IPS DF 6.9 (cell line): ENCODE data around the gene MRPL42.

ENCODE experiments used
- DNase-seq: peaks from one replicate; pipeline ENCODE4 v3.0.0-alpha.2; 2013; ENCODE audit warnings: low read depth, low spot score
- H3K27ac ChIP-seq: one replicate; pipeline ENCODE4 v1.5.1; 2013; ENCODE audit warnings: low read length, control low read depth
- H3K27me3 ChIP-seq: 2 replicates; pipeline ENCODE4 v1.6.1; 2013; ENCODE audit warnings: mild to moderate bottlenecking, low read length; ENCODE audit not compliant: control insufficient read depth, insufficient read depth
- H3K36me3 ChIP-seq: 2 replicates; pipeline ENCODE4 v1.6.1; 2013; ENCODE audit warnings: low read length; ENCODE audit not compliant: control insufficient read depth, insufficient read depth
- H3K4me1 ChIP-seq: 2 replicates; pipeline ENCODE4 v1.6.1; 2013; ENCODE audit warnings: low read length; ENCODE audit not compliant: control insufficient read depth, insufficient read depth
- H3K4me3 ChIP-seq: 2 replicates; pipeline ENCODE4 v1.5.1; 2013; ENCODE audit warnings: mild to moderate bottlenecking, low read length
- H3K9me3 ChIP-seq: 2 replicates; pipeline ENCODE4 v1.6.1; 2013; ENCODE audit warnings: low read length, inconsistent platforms; ENCODE audit not compliant: control insufficient read depth, insufficient read depth
- WGBS: extraction: QIAGEN DNeasy Blood & Tissue Kit; methylation state at CpG from one replicate; pipeline ENCODE4 v1.1.7; 2013; ENCODE audit warnings: mixed read lengths, missing lambda C conversion rate; ENCODE audit not compliant: insufficient read length, insufficient coverage; 5-methylcytosine and 5-hydroxymethylcytosine counted together

Gene MRPL42

GRCh38 chr12:93448796-93449195, 18.5 kb upstream of the MRPL42 start:
- no CpG with 5 or more reads among the region's 5 CpGs for WGBS
- H3K27ac ChIP-seq: no peak overlapping the region
- H3K36me3 ChIP-seq: no peaks in the 10 kb centered on the region
- no peaks in the 10 kb centered on the region for H3K9me3 ChIP-seq
- no peak overlapping the region for H3K4me3 ChIP-seq
- H3K4me1 ChIP-seq: no peaks in the 10 kb centered on the region
- no peaks in the 10 kb centered on the region for H3K27me3 ChIP-seq
- DNase-seq: no peak

GRCh38 chr12:93449277-93449676, 18.0 kb upstream of the MRPL42 start:
- Histone ChIP-seq H3K27me3 (no peaks in the 10 kb centered on the region), H3K4me3 (no peak overlapping the region), H3K9me3 (no peaks in the 10 kb centered on the region), H3K4me1 (no peaks in the 10 kb centered on the region), H3K27ac (no peak overlapping the region), H3K36me3 (no peaks in the 10 kb centered on the region)
- no peak for DNase-seq
- WGBS: no CpG with 5 or more reads among the region's 1 CpG

GRCh38 chr12:93451423-93452158, 15.7 kb upstream of the MRPL42 start:
- no peak for DNase-seq
- Histone ChIP-seq H3K36me3 (no peaks in the 10 kb centered on the region), H3K4me3 (no peak overlapping the region), H3K4me1 (no peaks in the 10 kb centered on the region), H3K9me3 (no peaks in the 10 kb centered on the region), H3K27me3 (no peaks in the 10 kb centered on the region), H3K27ac (no peak overlapping the region)
- WGBS: no CpG with 5 or more reads among the region's 3 CpGs

DNA sequence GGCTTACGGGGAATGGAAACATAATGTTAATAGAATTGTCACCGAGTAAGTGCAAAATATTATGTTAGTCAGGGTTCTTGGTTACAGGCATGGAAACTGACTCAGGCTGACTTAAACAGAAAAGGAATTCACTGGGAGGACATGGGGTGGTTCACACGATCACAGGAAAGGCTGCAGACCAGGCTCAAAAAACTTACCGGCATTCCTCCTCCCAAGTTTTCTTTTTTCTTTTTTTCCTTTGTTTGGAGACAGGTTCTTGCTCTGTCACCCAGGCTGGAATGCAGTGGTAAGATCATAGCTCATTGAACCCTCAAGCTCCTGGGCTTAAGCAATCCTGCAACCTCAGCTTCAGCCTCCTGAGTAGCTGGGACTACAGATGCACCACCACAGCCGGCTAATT, 13.7 kb upstream of the MRPL42 start:
- DNase-seq: no peak
- no CpG with 5 or more reads among the region's 5 CpGs for WGBS
- no peak overlapping the region for H3K4me3 ChIP-seq

DNA sequence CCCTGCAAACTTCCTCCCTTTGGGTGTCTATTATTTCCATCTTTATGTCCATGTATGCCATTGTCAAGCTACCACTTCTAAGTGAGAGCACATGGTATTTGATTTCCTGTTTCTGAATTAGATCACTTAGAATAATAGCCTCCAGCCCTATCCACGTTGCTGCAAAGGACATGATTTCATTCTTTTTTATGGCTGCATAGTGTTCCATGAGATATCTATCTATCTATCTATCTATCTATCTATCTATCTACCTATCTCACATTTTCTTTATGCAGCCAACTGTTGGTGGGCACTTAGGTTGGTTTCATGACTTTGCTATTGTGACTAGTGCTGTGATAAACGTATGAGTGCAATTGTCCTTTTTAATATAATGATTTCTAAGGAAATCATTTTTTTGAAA, 11.2 kb upstream of the MRPL42 start:
- no peaks in the 10 kb centered on the region for H3K27me3 ChIP-seq
- H3K36me3 ChIP-seq: no peaks in the 10 kb centered on the region
- no peaks in the 10 kb centered on the region for H3K4me1 ChIP-seq
- DNase-seq: no peak
- H3K4me3 ChIP-seq: no peak overlapping the region
- no CpG with 5 or more reads among the region's 2 CpGs for WGBS
- no peak overlapping the region for H3K27ac ChIP-seq
- H3K9me3 ChIP-seq: no peaks in the 10 kb centered on the region

More for the DNA sequence above, 13.7 kb upstream of the MRPL42 start:
- Histone ChIP-seq H3K27me3 (no peaks in the 10 kb centered on the region), H3K36me3 (no peaks in the 10 kb centered on the region), H3K9me3 (no peaks in the 10 kb centered on the region), H3K4me1 (no peaks in the 10 kb centered on the region), H3K27ac (no peak overlapping the region)

DNA sequence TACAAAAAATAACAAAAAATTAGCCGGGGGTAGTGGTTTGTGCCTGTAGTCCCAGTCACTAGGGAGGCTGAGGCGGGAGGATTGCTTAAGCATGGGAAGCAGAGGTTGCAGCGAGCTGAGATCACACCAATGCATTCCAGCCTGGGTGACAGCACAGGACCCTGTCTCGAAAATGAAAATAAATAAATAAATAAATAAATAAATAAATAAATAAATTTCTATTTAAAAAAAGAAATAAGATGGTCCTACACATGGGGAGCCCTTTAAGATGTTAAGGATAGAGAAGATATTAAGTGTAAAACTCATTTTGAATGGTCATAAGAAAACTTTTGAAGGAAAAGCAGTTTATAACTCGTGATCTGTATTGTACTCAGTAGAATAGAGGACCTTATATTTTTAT, 8.2 kb upstream of the MRPL42 start:
- Histone ChIP-seq H3K27me3 (no peaks in the 10 kb centered on the region), H3K27ac (no peak overlapping the region), H3K36me3 (no peaks in the 10 kb centered on the region), H3K4me1 (no peaks in the 10 kb centered on the region), H3K4me3 (no peak overlapping the region), H3K9me3 (no peaks in the 10 kb centered on the region)
- DNase-seq: no peak
- no CpG with 5 or more reads among the region's 5 CpGs for WGBS

DNA sequence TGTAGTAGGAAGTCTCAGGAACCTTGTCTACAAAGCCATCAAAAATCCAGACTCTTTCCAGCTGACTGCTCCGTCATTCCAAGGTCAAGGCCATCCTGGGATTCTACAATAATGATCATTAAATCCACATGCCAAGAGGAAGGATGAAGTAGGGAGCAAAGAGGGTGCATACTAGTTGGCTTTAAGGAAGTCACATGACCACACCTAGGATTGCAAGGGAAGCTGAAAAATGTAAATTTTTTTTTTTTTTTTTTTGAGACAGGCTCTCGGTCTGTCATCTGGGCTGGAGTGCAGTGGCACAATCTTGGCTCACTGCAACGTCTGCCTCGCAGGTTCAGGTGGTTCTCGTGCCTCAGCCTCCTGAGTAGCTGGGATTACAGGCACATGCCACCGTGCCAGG, 7.3 kb upstream of the MRPL42 start:
- no peaks in the 10 kb centered on the region for H3K27me3 ChIP-seq
- no peaks in the 10 kb centered on the region for H3K36me3 ChIP-seq
- no peak overlapping the region for H3K4me3 ChIP-seq
- H3K9me3 ChIP-seq: no peaks in the 10 kb centered on the region
- no CpG with 5 or more reads among the region's 6 CpGs for WGBS
- no peak for DNase-seq
- no peaks in the 10 kb centered on the region for H3K4me1 ChIP-seq
- no peak overlapping the region for H3K27ac ChIP-seq

GRCh38 chr12:93460902-93461301, 6.4 kb upstream of the MRPL42 start:
- DNase-seq: no peak
- H3K4me3 ChIP-seq: no peak overlapping the region
- H3K36me3 ChIP-seq: no peaks in the 10 kb centered on the region
- H3K27ac ChIP-seq: no peak overlapping the region
- WGBS: no CpG with 5 or more reads among the region's 7 CpGs
- H3K4me1 ChIP-seq: no peaks in the 10 kb centered on the region
- H3K27me3 ChIP-seq: no peaks in the 10 kb centered on the region
- no peaks in the 10 kb centered on the region for H3K9me3 ChIP-seq

DNA sequence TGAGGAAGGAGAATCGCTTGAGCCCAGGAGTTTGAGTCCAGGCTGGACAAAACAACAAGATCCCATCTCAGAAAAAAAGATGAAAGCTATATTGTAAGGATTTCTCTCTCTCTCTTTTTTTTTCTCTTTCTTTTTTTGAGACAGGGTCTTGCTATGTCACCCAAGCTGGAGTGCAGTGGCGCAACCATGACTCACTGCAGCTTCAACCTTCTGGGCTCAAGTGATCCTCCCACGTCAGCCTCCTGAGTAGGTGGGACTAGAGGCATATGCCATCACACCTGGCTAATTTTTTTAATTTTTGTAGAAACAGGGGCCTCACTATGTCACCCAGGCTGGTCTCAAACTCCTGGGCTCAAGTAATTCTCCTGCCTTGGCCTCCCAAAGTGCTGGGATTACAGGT, 5.8 kb upstream of the MRPL42 start:
- H3K27ac ChIP-seq: no peak overlapping the region
- H3K4me1 ChIP-seq: no peaks in the 10 kb centered on the region
- no peak overlapping the region for H3K4me3 ChIP-seq
- no CpG with 5 or more reads among the region's 3 CpGs for WGBS
- DNase-seq: no peak
- H3K9me3 ChIP-seq: no peaks in the 10 kb centered on the region
- no peaks in the 10 kb centered on the region for H3K36me3 ChIP-seq
- no peaks in the 10 kb centered on the region for H3K27me3 ChIP-seq

- H3K4me3 ChIP-seq: no peak overlapping the region
- WGBS: no CpG with 5 or more reads among the region's 5 CpGs
- no peaks in the 10 kb centered on the region for H3K9me3 ChIP-seq
- no peaks in the 10 kb centered on the region; the same call in 1 of the 2 replicates for H3K36me3 ChIP-seq
- no peaks in the 10 kb centered on the region for H3K4me1 ChIP-seq
- no peaks in the 10 kb centered on the region for H3K27me3 ChIP-seq
- no peak for DNase-seq
- H3K27ac ChIP-seq: no peak overlapping the region
Measured at GRCh38 chr12:93465841-93466240, 1.5 kb upstream of the MRPL42 start.
